Type B pancreatic cell (in vitro differentiated cells): ENCODE measurements around the gene RBP4. TPM values are rescaled to one million over a fixed set of nuclear protein-coding genes. Genes with fewer than 3 reads are reported as not detected.
A peak's percentile ranks its signal among the peaks of the same experiment; 100 is the strongest.

Experiments
- DNase-seq: peaks from one replicate; pipeline ENCODE4 v3.0.0; 2021; ENCODE audit warnings: mixed read lengths; ENCODE audit not compliant: unreplicated experiment; ENCODE audit errors: extremely low spot score
- H3K27ac Mint-ChIP-seq: 2 replicates; pipeline ENCODE4 v1.8.0; 2021; ENCODE audit warnings: mild to moderate bottlenecking, mixed read lengths
- H3K27me3 Mint-ChIP-seq: 2 replicates; pipeline ENCODE4 v1.8.0; 2021; ENCODE audit warnings: mixed read lengths
- H3K36me3 Mint-ChIP-seq: 2 replicates; pipeline ENCODE4 v1.8.0; 2021; ENCODE audit warnings: mixed read lengths
- H3K4me1 Mint-ChIP-seq: one replicate; pipeline ENCODE4 v1.8.0; 2021; ENCODE audit warnings: mixed read lengths; ENCODE audit not compliant: unreplicated experiment
- H3K4me3 Mint-ChIP-seq: 2 replicates; pipeline ENCODE4 v1.8.0; 2021; ENCODE audit warnings: mild to moderate bottlenecking, mixed read lengths
- H3K9me3 Mint-ChIP-seq: 2 replicates; pipeline ENCODE4 v1.8.0; 2021; ENCODE audit warnings: mixed read lengths
- CTCF ChIP-seq: fragments of 200-600 bp; sonication (generic); conservative IDR thresholded peaks from 2 replicates; pipeline ENCODE4 v1.5.0; 2021; ENCODE audit warnings: antibody characterized with exemption, mild to moderate bottlenecking
- long read RNA-seq: library from polyadenylated mRNA; unstranded; transcript quantifications from one replicate; pipeline ENCODE4 v2.0.0, GENCODE V29; 2020
- total RNA-seq: library from RNA; stranded (reverse); gene quantifications from 2 replicates; pipeline ENCODE4 v1.2.1, GENCODE V29; 2021; ENCODE audit warnings: low replicate concordance

RBP4 gene
- 30.3 and 54.3 TPM in 2 replicates for total RNA-seq
- long read RNA-seq, transcript RBP4-201 (6 exons, 1,068 nt): major isoform, 58 of 66 reads
- long read RNA-seq, partial matches to known transcripts: 1 of 66 reads
- long read RNA-seq, other reads (novel, unspliced or antisense): 3 of 66 reads

- TF ChIP-seq CTCF: no peak
- Mint-ChIP-seq H3K27me3 (peaks cover 72% of the 10 kb centered on the region), H3K4me1 (peaks cover 10% of the 10 kb centered on the region), H3K4me3 (peak within 1 kb of the TSS; percentile 84), H3K9me3 (no peaks in the 10 kb centered on the region), H3K36me3 (no peaks in the 10 kb centered on the region), H3K27ac (no peak within 1 kb of the TSS)
- no peak for DNase-seq
These were observed at the start of gene RBP4 for GRCh38 chr10:93601146-93601773. Gene RBP4, minus strand, starts transcription at chr10:93601235. Its CDS starts 207 bp downstream, at chr10:93601028.

GRCh38 chr10:93639791-93640190 is 38.8 kb upstream of the RBP4 start:
- Mint-ChIP-seq H3K9me3 (no peaks in the 10 kb centered on the region), H3K27ac (no peak overlapping the region), H3K36me3 (no peaks in the 10 kb centered on the region), H3K4me3 (no peak overlapping the region), H3K27me3 (peaks cover 8% of the 10 kb centered on the region), H3K4me1 (no peaks in the 10 kb centered on the region)
- no peak for DNase-seq
- no peak for TF ChIP-seq CTCF

- Mint-ChIP-seq H3K36me3 (no peaks in the 10 kb centered on the region), H3K4me3 (no peak overlapping the region), H3K27me3 (peaks cover 5% of the 10 kb centered on the region), H3K27ac (no peak overlapping the region), H3K9me3 (no peaks in the 10 kb centered on the region), H3K4me1 (peaks cover 5% of the 10 kb centered on the region)
- no peak for DNase-seq
- no peak for TF ChIP-seq CTCF
These were observed 29.9 kb upstream of the RBP4 start for GRCh38 chr10:93630625-93631557.

- no peaks in the 10 kb centered on the region for H3K36me3 Mint-ChIP-seq
- H3K27ac Mint-ChIP-seq: no peak overlapping the region
- no peak overlapping the region for H3K4me3 Mint-ChIP-seq
- peaks cover 5% of the 10 kb centered on the region for H3K4me1 Mint-ChIP-seq
- DNase-seq: no peak
- H3K27me3 Mint-ChIP-seq: peaks cover 10% of the 10 kb centered on the region
- no peaks in the 10 kb centered on the region for H3K9me3 Mint-ChIP-seq
- no peak for TF ChIP-seq CTCF
These were observed 28.7 kb upstream of the RBP4 start for GRCh38 chr10:93629647-93630305.

- Mint-ChIP-seq H3K27ac (no peak overlapping the region), H3K36me3 (no peaks in the 10 kb centered on the region), H3K9me3 (no peaks in the 10 kb centered on the region), H3K4me3 (no peak overlapping the region), H3K4me1 (peaks cover 5% of the 10 kb centered on the region), H3K27me3 (peaks cover 10% of the 10 kb centered on the region)
- DNase-seq: no peak
- no peak for TF ChIP-seq CTCF
These were observed 27.8 kb upstream of the RBP4 start for GRCh38 chr10:93628858-93629257.
